HCT116 (cell line): ENCODE measurements around the gene DMRT3. TPM values are rescaled to one million over a fixed set of nuclear protein-coding genes. Genes with fewer than 3 reads are reported as not detected.

Experiments used
- ATAC-seq: fragments of 200-7000 bp; cut with Tn5 transposase; 2 replicates; pipeline ENCODE4 v1.9.1; 2020; ENCODE audit warnings: mild to moderate bottlenecking, moderate library complexity
- BruUV-seq: library from RNA; stranded (reverse); fragments of 400-500 nt; replicated peaks from 2 replicates; lab custom pipeline; 2021; lab: Mats Ljungman, UMichigan
- CTCF ChIA-PET: fragments of 300-600 bp; sonication (Branson Sonifier 250); formaldehyde crosslinking; loops from one replicate; lab custom pipeline; 2021; ENCODE audit warnings: antibody characterized with exemption; lab: Charles Lee
- POLR2A ChIA-PET: fragments of 300-600, 350-600 bp; sonication (Branson Sonifier 250); formaldehyde crosslinking; loops from one replicate; lab custom pipeline; 2021; ENCODE audit warnings: antibody characterized with exemption; lab: Charles Lee
- RAD21 ChIA-PET, 2 experiments: fragments of 300-600 bp; sonication (Branson Sonifier 250); formaldehyde crosslinking; loops; one replicate each; lab custom pipeline; 2023; ENCODE audit warnings: low total read pairs in 2 of 2; ENCODE audit not compliant: uncharacterized antibody in 2 of 2, unreplicated experiment in 2 of 2, low non-redundant PET in 1 of 2; lab: Charles Lee
- DNase-seq: peaks from one replicate; pipeline ENCODE4 v3.0.0-alpha.2; 2010; ENCODE audit warnings: low read depth, low spot score
- H2AFZ ChIP-seq: fragments of 200-600 bp; shearing (Covaris generic), sonication (generic); 2 replicates; pipeline ENCODE4 v1.6.1; 2017; ENCODE audit warnings: low read depth, mixed run types, mixed read lengths, antibody characterized with exemption, low read length; ENCODE audit not compliant: poor library complexity, severe bottlenecking
- H3K27ac ChIP-seq: 2 replicates; pipeline ENCODE4 v1.5.1; 2012; ENCODE audit warnings: low read depth, low read length
- H3K27me3 ChIP-seq: fragments of 200-600 bp; sonication (generic); 2 replicates; pipeline ENCODE4 v1.6.1; 2016; ENCODE audit warnings: mixed run types, low read length, mixed read lengths; ENCODE audit not compliant: insufficient read depth
- H3K36me3 ChIP-seq, 2 experiments: fragments of 200-500 bp in 1 of 2; fragments of 200-600 bp in 1 of 2; sonication (Bioruptor generic) in 1 of 2; sonication (generic) in 1 of 2; 2 replicates each; pipeline versions ENCODE4 v1.5.1 to v1.6.1; 2014 to 2016; ENCODE audit warnings: low read length in 2 of 2, inconsistent platforms in 1 of 2, mixed read lengths in 1 of 2, mixed run types in 1 of 2; ENCODE audit not compliant: insufficient read depth in 2 of 2, control insufficient read depth in 1 of 2
- H3K4me1 ChIP-seq, 2 experiments: fragments of 200-600 bp in 1 of 2; sonication (generic) in 1 of 2; 2 replicates each; pipeline versions ENCODE4 v1.5.1 to v1.6.1; 2012 to 2017; ENCODE audit warnings: low read length in 2 of 2, inconsistent platforms in 1 of 2, mild to moderate bottlenecking in 1 of 2, mixed read lengths in 1 of 2, mixed run types in 1 of 2, moderate library complexity in 1 of 2; ENCODE audit not compliant: insufficient read depth in 2 of 2, control insufficient read depth in 1 of 2
- H3K4me2 ChIP-seq: fragments of 200-600 bp; sonication (generic); 2 replicates; pipeline ENCODE4 v1.6.1; 2017; ENCODE audit warnings: mixed run types, low read length, mixed read lengths
- H3K4me3 ChIP-seq, 2 experiments: fragments of 200-600 bp in 1 of 2; sonication (generic) in 1 of 2; replicated peaks in 1 of 2; 2 replicates each; pipeline ENCODE4 v1.5.1; 2011 to 2016; ENCODE audit warnings: low read length in 2 of 2, control low read depth in 1 of 2, low read depth in 1 of 2, mild to moderate bottlenecking in 1 of 2, mixed read lengths in 1 of 2, mixed run types in 1 of 2
- H3K79me2 ChIP-seq: fragments of 200-600 bp; sonication (generic); 2 replicates; pipeline ENCODE4 v1.6.1; 2017; ENCODE audit warnings: mild to moderate bottlenecking, mixed run types, low read length, moderate library complexity, mixed read lengths; ENCODE audit not compliant: insufficient read depth
- H3K9ac ChIP-seq: fragments of 200-600 bp; sonication (generic); 2 replicates; pipeline ENCODE4 v1.6.1; 2016; ENCODE audit warnings: low read length, mixed read lengths
- H3K9me2 ChIP-seq: fragments of 200-600 bp; sonication (generic), shearing (Covaris generic); 2 replicates; pipeline ENCODE4 v1.6.1; 2017; ENCODE audit warnings: mixed run types, mild to moderate bottlenecking, moderate library complexity; ENCODE audit not compliant: insufficient read depth
- H3K9me3 ChIP-seq, 2 experiments: fragments of 200-500 bp in 1 of 2; fragments of 200-600 bp in 1 of 2; sonication (Bioruptor generic) in 1 of 2; sonication (generic) in 1 of 2; 2 replicates each; pipeline ENCODE4 v1.6.1; 2014 to 2017; ENCODE audit warnings: low read length in 2 of 2, mixed read lengths in 2 of 2, inconsistent platforms in 1 of 2, low read depth in 1 of 2, mild to moderate bottlenecking in 1 of 2, mixed run types in 1 of 2, moderate library complexity in 1 of 2; ENCODE audit not compliant: control insufficient read depth in 1 of 2, insufficient read depth in 1 of 2
- H4K20me1 ChIP-seq: fragments of 200-600 bp; sonication (generic), shearing (Covaris generic); 2 replicates; pipeline ENCODE4 v1.6.1; 2017; ENCODE audit warnings: mixed run types, mild to moderate bottlenecking, moderate library complexity; ENCODE audit not compliant: insufficient read depth
- CBX3 ChIP-seq: IDR thresholded peaks from 2 replicates; pipeline ENCODE4 v1.6.1; 2012; ENCODE audit warnings: low read depth
- CTCF ChIP-seq, 3 experiments: fragments of 200-600 bp in 1 of 3; sonication (generic) in 1 of 3; IDR thresholded peaks in 2 of 3; conservative IDR thresholded peaks in 1 of 3; 2 replicates each; pipeline ENCODE4 v1.5.1; 2012 to 2017; ENCODE audit warnings: low read depth in 2 of 3, low read length in 2 of 3, antibody characterized with exemption in 1 of 3, borderline replicate concordance in 1 of 3, control low read depth in 1 of 3, mild to moderate bottlenecking in 1 of 3, mixed read lengths in 1 of 3, mixed run types in 1 of 3, moderate library complexity in 1 of 3; ENCODE audit not compliant: insufficient read depth in 1 of 3
- EZH2 ChIP-seq: fragments of 200-600 bp; sonication (generic); IDR thresholded peaks from 2 replicates; pipeline ENCODE4 v1.6.1; 2017; ENCODE audit warnings: antibody characterized with exemption, mixed run types
- EZH2phosphoT487 ChIP-seq: fragments of 200-600 bp; IDR thresholded peaks from 2 replicates; pipeline ENCODE4 v1.6.1; 2018; ENCODE audit warnings: antibody characterized with exemption, borderline replicate concordance
- FOSL1 ChIP-seq: IDR thresholded peaks from 2 replicates; pipeline ENCODE4 v1.6.1; 2012; ENCODE audit warnings: low read depth
- JUND ChIP-seq: IDR thresholded peaks from 2 replicates; pipeline ENCODE4 v1.6.1; 2012
- MAX ChIP-seq: IDR thresholded peaks from 2 replicates; pipeline ENCODE4 v1.6.1; 2012
- POLR2AphosphoS5 ChIP-seq: IDR thresholded peaks from 2 replicates; pipeline ENCODE4 v1.6.1; 2011; ENCODE audit warnings: mild to moderate bottlenecking, low read depth, low read length, moderate library complexity
- RAD21 ChIP-seq: IDR thresholded peaks from 2 replicates; pipeline ENCODE4 v1.6.1; 2012; ENCODE audit warnings: low read depth, mild to moderate bottlenecking
- REST ChIP-seq: IDR thresholded peaks from 2 replicates; pipeline ENCODE4 v1.6.1; 2012; ENCODE audit warnings: low read depth
- SIN3A ChIP-seq: IDR thresholded peaks from 2 replicates; pipeline ENCODE4 v1.6.1; 2012; ENCODE audit warnings: low read depth
- SRF ChIP-seq: IDR thresholded peaks from 2 replicates; pipeline ENCODE4 v1.6.1; 2012; ENCODE audit warnings: low read depth
- TCF7L2 ChIP-seq: IDR thresholded peaks from 2 replicates; pipeline ENCODE4 v1.7.0; 2011; ENCODE audit warnings: borderline replicate concordance, inconsistent platforms; ENCODE audit not compliant: insufficient read depth, insufficient read length; ENCODE audit errors: extremely low read depth
- YY1 ChIP-seq: IDR thresholded peaks from 2 replicates; pipeline ENCODE4 v1.6.1; 2011; ENCODE audit warnings: low read length, low read depth, moderate library complexity, mild to moderate bottlenecking; ENCODE audit not compliant: insufficient replicate concordance; ENCODE audit errors: extremely low read depth
- ZBTB33 ChIP-seq: IDR thresholded peaks from 2 replicates; pipeline ENCODE4 v1.6.1; 2011; ENCODE audit warnings: mild to moderate bottlenecking, low read length, moderate library complexity; ENCODE audit not compliant: insufficient replicate concordance; ENCODE audit errors: extremely low read depth
- ZNF274 ChIP-seq: fragments of 200-500 bp; sonication (Bioruptor generic); IDR thresholded peaks from 2 replicates; pipeline ENCODE4 v1.6.1; 2014; ENCODE audit warnings: mild to moderate bottlenecking, low read depth, low read length, inconsistent platforms
- intact Hi-C: fragments of 100-400 bp; cut with micrococcal nuclease; formaldehyde crosslinking; loops from 2 replicates; pipeline ENCODE4 v1.10.0; 2022
- total RNA-seq: library from RNA; stranded (reverse); gene quantifications from one replicate; pipeline ENCODE4 v1.2.1, GENCODE V29; 2021; ENCODE audit not compliant: unreplicated experiment
- TF ChIP-seq, protein P1 (sequence below): IDR thresholded peaks from 2 replicates; pipeline ENCODE4 v1.6.1; 2012

DMRT3 gene
- total RNA-seq, 1 experiment from 2014 or later = not detected

DNA sequence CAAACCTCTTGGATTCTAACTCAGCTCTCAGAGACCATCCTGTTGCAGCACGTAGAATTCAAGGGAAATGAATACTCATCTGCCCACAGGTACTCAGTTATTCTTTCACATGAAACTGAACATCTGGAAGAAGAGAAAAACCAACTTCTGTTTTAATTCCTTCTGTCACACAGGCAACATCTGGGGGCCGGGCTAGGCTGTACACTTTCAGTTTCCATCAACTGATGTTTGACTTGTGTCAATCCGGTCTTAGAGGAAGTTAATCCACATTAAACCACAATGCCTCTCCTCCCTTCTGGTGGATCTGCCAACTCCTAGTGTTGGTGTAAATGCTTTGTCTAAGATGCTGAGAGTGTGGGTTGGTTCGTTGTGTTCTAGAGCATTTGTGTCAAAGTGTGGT, 17.6 kb downstream of the DMRT3 start (continued):
- TF ChIP-seq, protein P1, sequence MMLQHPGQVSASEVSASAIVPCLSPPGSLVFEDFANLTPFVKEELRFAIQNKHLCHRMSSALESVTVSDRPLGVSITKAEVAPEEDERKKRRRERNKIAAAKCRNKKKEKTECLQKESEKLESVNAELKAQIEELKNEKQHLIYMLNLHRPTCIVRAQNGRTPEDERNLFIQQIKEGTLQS = no peak
- TF ChIP-seq POLR2AphosphoS5 (no peak), RAD21 (no peak)

GRCh38 chr9:995192-995591, 18.7 kb downstream of the DMRT3 start:
- CTCF ChIA-PET = no interaction called here
- no TSS peak for BruUV-seq
- no peak for DNase-seq

More at GRCh38 chr9:995192-995591, 18.7 kb downstream of the DMRT3 start:
- intact Hi-C loops = no loop called here
- ATAC-seq = no peak
- Histone ChIP-seq H3K9me3 (peaks cover 0 to 12% of the 10 kb centered on the region in 2 experiments; a peak in 1 of 4 replicates), H3K4me1 (no peaks in the 10 kb centered on the region), H3K27me3 (no peaks in the 10 kb centered on the region), H3K79me2 (no peaks in the 10 kb centered on the region), H2AFZ (no peak overlapping the region)
- POLR2A ChIA-PET = no interaction called here
- no peak for TF ChIP-seq JUND
- no peak for TF ChIP-seq EZH2phosphoT487
- no peak for TF ChIP-seq CTCF (IDR thresholded peaks at IDR 0.05 in 2 of 3, conservative IDR thresholded peaks at IDR 0.05 in 1 of 3; ENCODE audit: borderline replicate concordance in 1 of 3, insufficient read depth in 1 of 3, low read depth in 2 of 3, low read length in 2 of 3)
- no peak for TF ChIP-seq EZH2
- TF ChIP-seq YY1 = no peak
- no peak for TF ChIP-seq MAX
- no peak for TF ChIP-seq CBX3
- TF ChIP-seq SRF = no peak
- TF ChIP-seq FOSL1 = no peak
- no peak for TF ChIP-seq RAD21
- TF ChIP-seq REST = no peak
- no peak for TF ChIP-seq TCF7L2
- TF ChIP-seq ZBTB33 = no peak
- no peak for TF ChIP-seq ZNF274
- TF ChIP-seq SIN3A = no peak
- TF ChIP-seq, all 23 proteins: peak for 0
- RAD21 ChIA-PET = no interaction called here
- no peaks in the 10 kb centered on the region for H3K36me3 ChIP-seq
- H3K9me2 ChIP-seq = no peaks in the 10 kb centered on the region
- no peak overlapping the region for H3K4me3 ChIP-seq
- no peak overlapping the region for H3K4me2 ChIP-seq
- H4K20me1 ChIP-seq = no peaks in the 10 kb centered on the region
- no peak overlapping the region for H3K9ac ChIP-seq
- no peak overlapping the region for H3K27ac ChIP-seq
